ENCODE measurements around the gene LRRC42. TPM values are rescaled to one million over a fixed set of nuclear protein-coding genes. Genes with fewer than 3 reads are reported as not detected.

LRRC42 gene
- total and polyA plus RNA-seq, 4 donors = 9.8 to 14.8 (median 10.9) TPM

DNA sequence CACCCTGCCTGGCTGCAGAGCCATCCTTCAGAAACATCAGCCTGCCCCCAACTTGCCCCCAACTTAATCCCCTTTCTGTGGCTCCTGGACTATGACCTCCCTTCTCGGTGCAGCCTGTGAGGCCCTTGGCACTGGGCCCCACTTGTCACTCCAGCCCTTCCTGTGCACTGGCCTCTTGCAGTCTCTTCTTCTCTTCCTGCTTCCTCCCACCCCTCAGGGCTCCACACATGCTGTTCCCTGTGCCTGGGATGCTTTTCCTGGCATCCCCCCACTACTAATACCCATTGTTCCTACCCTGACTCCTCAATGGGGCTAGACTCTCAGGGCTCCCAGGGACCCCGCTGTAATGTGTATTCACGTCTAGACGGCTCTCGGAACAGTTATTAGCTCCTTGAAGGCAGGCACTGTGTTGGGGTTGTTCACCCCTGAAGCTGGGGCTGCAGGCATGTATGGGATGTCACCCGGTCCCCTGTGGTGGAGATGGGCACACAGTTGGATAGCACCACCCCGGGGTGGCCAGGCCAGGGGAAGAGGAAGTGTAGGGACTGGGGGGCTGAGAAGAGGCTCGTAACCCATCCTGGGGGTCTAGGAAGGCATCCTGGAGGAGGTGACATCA, 67.4 kb downstream of the LRRC42 start:
- WGBS = 81% methylated on average over 8 of the region's 8 CpGs
- Histone ChIP-seq H3K9ac (ENCODE audit: low read depth in 1 of 2, low read length in 2 of 2) (no peak overlapping the region), H3K27ac (ENCODE audit: low read depth in 1 of 2, low read length in 2 of 2) (no peak overlapping the region), H3K36me3 (ENCODE audit: control insufficient read depth in 4 of 4, insufficient read depth in 3 of 4, low read depth in 1 of 4, low read length in 3 of 4) (no peaks in the 10 kb centered on the region), H3K4me3 (ENCODE audit: low read depth in 1 of 3, low read length in 3 of 3) (no peak overlapping the region), H3K27me3 (ENCODE audit: control insufficient read depth in 4 of 4, insufficient read depth in 4 of 4, low read length in 3 of 4) (no peaks in the 10 kb centered on the region), H3K4me1 (ENCODE audit: control insufficient read depth in 4 of 4, insufficient read depth in 4 of 4, low read length in 3 of 4) (peaks cover 0 to 5% (median 1%) of the 10 kb centered on the region in 4 donors), H3K9me3 (ENCODE audit: control insufficient read depth in 4 of 4, low read length in 3 of 4) (no peaks in the 10 kb centered on the region)
- TF ChIP-seq RAD21 (IDR thresholded peaks at IDR 0.05) = no peak
- no peak for TF ChIP-seq GABPA (IDR thresholded peaks at IDR 0.05 in 1 of 2, conservative IDR thresholded peaks at IDR 0.05 in 1 of 2)
- TF ChIP-seq, protein P1, sequence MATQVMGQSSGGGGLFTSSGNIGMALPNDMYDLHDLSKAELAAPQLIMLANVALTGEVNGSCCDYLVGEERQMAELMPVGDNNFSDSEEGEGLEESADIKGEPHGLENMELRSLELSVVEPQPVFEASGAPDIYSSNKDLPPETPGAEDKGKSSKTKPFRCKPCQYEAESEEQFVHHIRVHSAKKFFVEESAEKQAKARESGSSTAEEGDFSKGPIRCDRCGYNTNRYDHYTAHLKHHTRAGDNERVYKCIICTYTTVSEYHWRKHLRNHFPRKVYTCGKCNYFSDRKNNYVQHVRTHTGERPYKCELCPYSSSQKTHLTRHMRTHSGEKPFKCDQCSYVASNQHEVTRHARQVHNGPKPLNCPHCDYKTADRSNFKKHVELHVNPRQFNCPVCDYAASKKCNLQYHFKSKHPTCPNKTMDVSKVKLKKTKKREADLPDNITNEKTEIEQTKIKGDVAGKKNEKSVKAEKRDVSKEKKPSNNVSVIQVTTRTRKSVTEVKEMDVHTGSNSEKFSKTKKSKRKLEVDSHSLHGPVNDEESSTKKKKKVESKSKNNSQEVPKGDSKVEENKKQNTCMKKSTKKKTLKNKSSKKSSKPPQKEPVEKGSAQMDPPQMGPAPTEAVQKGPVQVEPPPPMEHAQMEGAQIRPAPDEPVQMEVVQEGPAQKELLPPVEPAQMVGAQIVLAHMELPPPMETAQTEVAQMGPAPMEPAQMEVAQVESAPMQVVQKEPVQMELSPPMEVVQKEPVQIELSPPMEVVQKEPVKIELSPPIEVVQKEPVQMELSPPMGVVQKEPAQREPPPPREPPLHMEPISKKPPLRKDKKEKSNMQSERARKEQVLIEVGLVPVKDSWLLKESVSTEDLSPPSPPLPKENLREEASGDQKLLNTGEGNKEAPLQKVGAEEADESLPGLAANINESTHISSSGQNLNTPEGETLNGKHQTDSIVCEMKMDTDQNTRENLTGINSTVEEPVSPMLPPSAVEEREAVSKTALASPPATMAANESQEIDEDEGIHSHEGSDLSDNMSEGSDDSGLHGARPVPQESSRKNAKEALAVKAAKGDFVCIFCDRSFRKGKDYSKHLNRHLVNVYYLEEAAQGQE (IDR thresholded peaks at IDR 0.05) = no peak
- TF ChIP-seq, protein P2, sequence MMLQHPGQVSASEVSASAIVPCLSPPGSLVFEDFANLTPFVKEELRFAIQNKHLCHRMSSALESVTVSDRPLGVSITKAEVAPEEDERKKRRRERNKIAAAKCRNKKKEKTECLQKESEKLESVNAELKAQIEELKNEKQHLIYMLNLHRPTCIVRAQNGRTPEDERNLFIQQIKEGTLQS (IDR thresholded peaks at IDR 0.05) = no peak
- TF ChIP-seq HNF4A (conservative IDR thresholded peaks at IDR 0.05) = no peak
- TF ChIP-seq, protein P3, sequence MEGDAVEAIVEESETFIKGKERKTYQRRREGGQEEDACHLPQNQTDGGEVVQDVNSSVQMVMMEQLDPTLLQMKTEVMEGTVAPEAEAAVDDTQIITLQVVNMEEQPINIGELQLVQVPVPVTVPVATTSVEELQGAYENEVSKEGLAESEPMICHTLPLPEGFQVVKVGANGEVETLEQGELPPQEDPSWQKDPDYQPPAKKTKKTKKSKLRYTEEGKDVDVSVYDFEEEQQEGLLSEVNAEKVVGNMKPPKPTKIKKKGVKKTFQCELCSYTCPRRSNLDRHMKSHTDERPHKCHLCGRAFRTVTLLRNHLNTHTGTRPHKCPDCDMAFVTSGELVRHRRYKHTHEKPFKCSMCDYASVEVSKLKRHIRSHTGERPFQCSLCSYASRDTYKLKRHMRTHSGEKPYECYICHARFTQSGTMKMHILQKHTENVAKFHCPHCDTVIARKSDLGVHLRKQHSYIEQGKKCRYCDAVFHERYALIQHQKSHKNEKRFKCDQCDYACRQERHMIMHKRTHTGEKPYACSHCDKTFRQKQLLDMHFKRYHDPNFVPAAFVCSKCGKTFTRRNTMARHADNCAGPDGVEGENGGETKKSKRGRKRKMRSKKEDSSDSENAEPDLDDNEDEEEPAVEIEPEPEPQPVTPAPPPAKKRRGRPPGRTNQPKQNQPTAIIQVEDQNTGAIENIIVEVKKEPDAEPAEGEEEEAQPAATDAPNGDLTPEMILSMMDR (IDR thresholded peaks at IDR 0.05; ENCODE audit: low read depth, low read length, missing input control) = no peak
- TF ChIP-seq YY1 (IDR thresholded peaks at IDR 0.05) = no peak
- TF ChIP-seq HNF4G (IDR thresholded peaks at IDR 0.05) = no peak
- no peak for TF ChIP-seq JUND (IDR thresholded peaks at IDR 0.05)
- no peak for TF ChIP-seq TAF1 (conservative IDR thresholded peaks at IDR 0.05)
- TF ChIP-seq RXRA (IDR thresholded peaks at IDR 0.05) = no peak
- TF ChIP-seq FOXA2 (IDR thresholded peaks at IDR 0.05) = no peak
- DNase-seq (ENCODE audit: low spot score) = no peak

DNA sequence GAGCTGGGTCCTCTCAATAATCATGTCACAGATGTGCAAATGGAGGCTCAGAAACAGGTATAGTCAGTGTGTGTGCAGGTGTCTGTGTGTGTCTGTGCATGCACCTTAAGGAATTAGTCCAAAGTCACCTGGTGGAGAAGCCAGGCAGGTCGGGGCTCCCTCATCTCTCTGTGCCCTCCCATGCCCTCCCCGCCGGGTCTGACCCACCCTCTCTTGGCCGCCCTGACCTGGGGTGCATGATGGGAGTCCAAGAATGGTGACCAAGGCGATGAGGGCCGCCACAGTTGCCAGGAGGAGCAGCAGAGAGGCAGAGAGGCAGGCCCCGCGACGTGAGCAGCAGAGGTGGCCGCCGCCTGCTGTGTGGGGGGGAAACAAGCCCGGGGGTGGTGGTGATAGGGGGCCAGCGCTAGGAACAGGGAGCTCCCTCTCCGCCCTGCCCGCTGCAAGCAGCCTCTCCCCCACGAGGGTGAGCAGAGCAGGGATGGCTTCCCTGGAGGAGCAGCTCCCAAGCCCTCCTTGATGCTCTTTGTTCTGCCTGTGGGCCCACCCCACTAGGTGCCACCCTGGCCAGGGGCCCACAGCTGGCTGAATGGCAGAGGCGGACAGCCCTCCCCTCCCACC, 68.0 kb downstream of the LRRC42 start:
- WGBS = 81% methylated on average over 17 of the region's 17 CpGs

More for the DNA sequence above, 68.0 kb downstream of the LRRC42 start:
- DNase-seq (ENCODE audit: low spot score) = no peak
- H3K9me3 ChIP-seq (ENCODE audit: control insufficient read depth in 4 of 4, low read length in 3 of 4) = no peaks in the 10 kb centered on the region
- TF ChIP-seq YY1 (IDR thresholded peaks at IDR 0.05) (no peak), FOXA1 (IDR thresholded peaks at IDR 0.05) (no peak), EGR1 (IDR thresholded peaks at IDR 0.05; ENCODE audit: low read depth in 2 of 2) (no peak), GABPA (IDR thresholded peaks at IDR 0.05 in 1 of 2, conservative IDR thresholded peaks at IDR 0.05 in 1 of 2) (no peak), RXRA (IDR thresholded peaks at IDR 0.05) (no peak)
- TF ChIP-seq, protein P4, sequence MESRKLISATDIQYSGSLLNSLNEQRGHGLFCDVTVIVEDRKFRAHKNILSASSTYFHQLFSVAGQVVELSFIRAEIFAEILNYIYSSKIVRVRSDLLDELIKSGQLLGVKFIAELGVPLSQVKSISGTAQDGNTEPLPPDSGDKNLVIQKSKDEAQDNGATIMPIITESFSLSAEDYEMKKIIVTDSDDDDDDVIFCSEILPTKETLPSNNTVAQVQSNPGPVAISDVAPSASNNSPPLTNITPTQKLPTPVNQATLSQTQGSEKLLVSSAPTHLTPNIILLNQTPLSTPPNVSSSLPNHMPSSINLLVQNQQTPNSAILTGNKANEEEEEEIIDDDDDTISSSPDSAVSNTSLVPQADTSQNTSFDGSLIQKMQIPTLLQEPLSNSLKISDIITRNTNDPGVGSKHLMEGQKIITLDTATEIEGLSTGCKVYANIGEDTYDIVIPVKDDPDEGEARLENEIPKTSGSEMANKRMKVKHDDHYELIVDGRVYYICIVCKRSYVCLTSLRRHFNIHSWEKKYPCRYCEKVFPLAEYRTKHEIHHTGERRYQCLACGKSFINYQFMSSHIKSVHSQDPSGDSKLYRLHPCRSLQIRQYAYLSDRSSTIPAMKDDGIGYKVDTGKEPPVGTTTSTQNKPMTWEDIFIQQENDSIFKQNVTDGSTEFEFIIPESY (IDR thresholded peaks at IDR 0.05) = no peak
- TF ChIP-seq, protein P3 (IDR thresholded peaks at IDR 0.05; ENCODE audit: low read depth, low read length, missing input control) = no peak
- TF ChIP-seq, protein P1 (IDR thresholded peaks at IDR 0.05) = no peak
- H3K9ac ChIP-seq (ENCODE audit: low read depth in 1 of 2, low read length in 2 of 2) = no peak overlapping the region
- H3K4me3 ChIP-seq (ENCODE audit: low read depth in 1 of 3, low read length in 3 of 3) = no peak overlapping the region
- no peak overlapping the region for H3K27ac ChIP-seq (ENCODE audit: low read depth in 1 of 2, low read length in 2 of 2)
- no peaks in the 10 kb centered on the region for H3K27me3 ChIP-seq (ENCODE audit: control insufficient read depth in 4 of 4, insufficient read depth in 4 of 4, low read length in 3 of 4)
- H3K36me3 ChIP-seq (ENCODE audit: control insufficient read depth in 4 of 4, insufficient read depth in 3 of 4, low read depth in 1 of 4, low read length in 3 of 4) = no peaks in the 10 kb centered on the region
- peaks cover 0 to 5% (median 1%) of the 10 kb centered on the region in 4 donors for H3K4me1 ChIP-seq (ENCODE audit: control insufficient read depth in 4 of 4, insufficient read depth in 4 of 4, low read length in 3 of 4)
